Fibroblast of lung (primary cell): Measurements from ENCODE around the gene DCD.
"Not testable (repeated sequence)": the region's sequence is repeated elsewhere in the genome, so short reads cannot be mapped to it uniquely, and the experiment has no call there.

ENCODE experiments used
- EZH2 ChIP-seq: IDR thresholded peaks from 2 replicates; pipeline ENCODE4 v1.5.1; 2012; ENCODE audit warnings: low read length, control low read depth, mild to moderate bottlenecking; ENCODE audit errors: missing control alignments
- TF ChIP-seq, protein P1 (sequence below), 2 donors: IDR thresholded peaks in 1 of 2; conservative IDR thresholded peaks in 1 of 2; 1 replicate in 1 of 2; 2 replicates in 1 of 2; pipeline ENCODE4 v1.5.1; 2011 to 2012; ENCODE audit warnings: low read length in 2 of 2, control low read depth in 1 of 2, inconsistent platforms in 1 of 2, low read depth in 1 of 2, mild to moderate bottlenecking in 1 of 2

DNA sequence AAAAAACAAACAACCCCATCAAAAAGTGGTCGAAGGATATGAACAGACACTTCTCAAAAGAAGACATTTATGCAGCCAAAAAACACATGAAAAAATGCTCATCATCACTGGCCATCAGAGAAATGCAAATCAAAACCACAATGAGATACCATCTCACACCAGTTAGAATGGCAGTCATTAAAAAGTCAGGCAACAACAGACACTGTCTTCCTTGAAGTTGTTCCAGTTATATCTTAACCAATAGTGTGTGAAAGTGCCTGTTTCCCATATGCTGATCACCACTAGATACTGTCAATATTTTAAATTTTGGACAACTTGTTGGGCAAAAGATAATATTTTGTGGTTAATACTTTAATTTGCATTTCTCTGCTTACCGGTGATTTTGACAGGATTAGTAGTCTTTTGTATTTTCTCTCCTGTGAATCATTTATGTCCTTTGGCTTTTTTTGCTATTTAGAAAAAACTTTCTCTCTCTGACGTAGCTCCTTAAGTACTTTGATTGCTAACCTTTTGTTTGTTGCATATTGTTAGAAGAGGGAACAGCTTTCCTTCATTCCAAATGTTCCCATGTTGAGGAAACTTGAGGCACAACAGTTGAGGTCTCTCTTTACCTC, 17.0 kb upstream of the DCD start:
- TF ChIP-seq, protein P1, sequence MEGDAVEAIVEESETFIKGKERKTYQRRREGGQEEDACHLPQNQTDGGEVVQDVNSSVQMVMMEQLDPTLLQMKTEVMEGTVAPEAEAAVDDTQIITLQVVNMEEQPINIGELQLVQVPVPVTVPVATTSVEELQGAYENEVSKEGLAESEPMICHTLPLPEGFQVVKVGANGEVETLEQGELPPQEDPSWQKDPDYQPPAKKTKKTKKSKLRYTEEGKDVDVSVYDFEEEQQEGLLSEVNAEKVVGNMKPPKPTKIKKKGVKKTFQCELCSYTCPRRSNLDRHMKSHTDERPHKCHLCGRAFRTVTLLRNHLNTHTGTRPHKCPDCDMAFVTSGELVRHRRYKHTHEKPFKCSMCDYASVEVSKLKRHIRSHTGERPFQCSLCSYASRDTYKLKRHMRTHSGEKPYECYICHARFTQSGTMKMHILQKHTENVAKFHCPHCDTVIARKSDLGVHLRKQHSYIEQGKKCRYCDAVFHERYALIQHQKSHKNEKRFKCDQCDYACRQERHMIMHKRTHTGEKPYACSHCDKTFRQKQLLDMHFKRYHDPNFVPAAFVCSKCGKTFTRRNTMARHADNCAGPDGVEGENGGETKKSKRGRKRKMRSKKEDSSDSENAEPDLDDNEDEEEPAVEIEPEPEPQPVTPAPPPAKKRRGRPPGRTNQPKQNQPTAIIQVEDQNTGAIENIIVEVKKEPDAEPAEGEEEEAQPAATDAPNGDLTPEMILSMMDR (conservative IDR thresholded peaks at IDR 0.05 in 1 of 2, IDR thresholded peaks at IDR 0.05 in 1 of 2; ENCODE audit: low read depth in 1 of 2, low read length in 2 of 2) = not testable (repeated sequence)
- not testable (repeated sequence) for TF ChIP-seq EZH2
